GM21360 (cell line): ENCODE results near the gene TEX2.

ENCODE experiments used
- ATAC-seq: cut with Tn5 transposase; IDR thresholded peaks from one replicate; pipeline ENCODE4 v1.9.1; 2021; ENCODE audit warnings: mild to moderate bottlenecking, moderate library complexity; ENCODE audit not compliant: unreplicated experiment

TEX2 gene

DNA sequence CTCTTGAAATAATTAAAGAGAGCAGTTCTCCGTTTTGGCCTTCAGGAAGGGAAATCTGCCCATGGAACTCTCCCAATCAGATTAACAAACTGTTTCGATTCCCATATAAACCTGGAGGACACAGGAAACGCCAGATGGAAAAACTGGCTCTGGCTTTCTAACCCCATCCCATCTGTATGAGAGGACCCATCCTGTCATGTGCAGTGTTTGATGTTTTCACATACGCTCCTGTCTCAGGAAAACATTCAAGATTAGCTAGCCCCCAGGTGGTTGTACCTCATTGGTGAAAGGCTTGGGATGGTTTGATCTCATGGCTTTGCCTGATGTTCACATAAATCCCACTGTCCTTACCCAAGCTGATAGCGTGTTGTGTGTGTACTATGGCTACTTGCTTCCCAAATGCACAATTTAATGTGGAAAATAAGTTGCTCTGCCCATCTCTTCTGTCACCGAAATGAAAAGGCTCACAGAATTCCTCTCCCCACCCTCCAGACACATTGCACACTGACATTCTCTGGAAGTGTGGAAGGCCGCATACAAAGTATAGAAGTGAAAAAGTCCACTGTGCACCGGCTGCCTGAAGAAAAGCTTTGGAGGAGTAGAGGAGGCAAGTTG is 114.9 kb downstream of the TEX2 start:
- no peak for ATAC-seq

DNA sequence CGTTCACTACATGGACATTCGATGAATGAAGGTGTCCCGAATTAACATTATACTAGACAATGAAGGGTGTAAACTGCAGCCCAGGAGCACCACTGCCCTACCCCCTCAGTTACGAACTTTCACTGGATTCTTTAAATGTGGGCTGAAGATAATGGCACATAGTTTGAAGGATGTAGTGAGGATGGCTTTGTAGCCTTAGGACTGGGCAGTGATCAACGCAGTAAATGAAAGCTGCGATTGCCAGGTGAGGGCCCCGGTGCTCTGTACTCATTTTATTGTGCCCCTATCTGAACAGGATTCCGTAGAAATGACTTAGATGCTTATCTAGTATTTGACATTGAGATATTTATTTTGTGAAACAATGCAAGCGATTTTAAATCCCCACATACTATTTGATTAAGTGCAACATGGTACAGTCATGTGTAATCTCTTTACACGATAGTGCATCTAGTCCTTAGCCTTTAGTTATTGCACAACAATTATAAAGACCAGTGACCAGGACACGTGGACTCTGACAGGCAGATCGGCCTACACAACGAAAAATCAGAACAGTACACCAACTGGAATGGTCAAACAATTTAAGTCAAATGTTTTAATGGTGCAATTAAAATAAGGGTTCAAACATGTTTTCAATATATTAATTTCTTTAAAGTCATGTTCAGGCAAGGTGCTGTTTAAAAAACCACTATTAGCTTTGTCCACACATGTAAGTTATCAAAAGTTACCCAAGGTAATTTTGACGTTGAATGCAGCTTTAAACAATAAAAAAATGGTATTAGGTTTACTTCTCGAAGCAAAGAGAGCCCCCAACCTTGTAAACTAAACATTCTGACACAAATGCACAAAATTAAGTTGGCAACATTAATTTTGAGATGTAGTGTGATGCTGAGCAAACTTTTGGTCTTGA is 115.7 kb downstream of the TEX2 start:
- ATAC-seq = no peak

DNA sequence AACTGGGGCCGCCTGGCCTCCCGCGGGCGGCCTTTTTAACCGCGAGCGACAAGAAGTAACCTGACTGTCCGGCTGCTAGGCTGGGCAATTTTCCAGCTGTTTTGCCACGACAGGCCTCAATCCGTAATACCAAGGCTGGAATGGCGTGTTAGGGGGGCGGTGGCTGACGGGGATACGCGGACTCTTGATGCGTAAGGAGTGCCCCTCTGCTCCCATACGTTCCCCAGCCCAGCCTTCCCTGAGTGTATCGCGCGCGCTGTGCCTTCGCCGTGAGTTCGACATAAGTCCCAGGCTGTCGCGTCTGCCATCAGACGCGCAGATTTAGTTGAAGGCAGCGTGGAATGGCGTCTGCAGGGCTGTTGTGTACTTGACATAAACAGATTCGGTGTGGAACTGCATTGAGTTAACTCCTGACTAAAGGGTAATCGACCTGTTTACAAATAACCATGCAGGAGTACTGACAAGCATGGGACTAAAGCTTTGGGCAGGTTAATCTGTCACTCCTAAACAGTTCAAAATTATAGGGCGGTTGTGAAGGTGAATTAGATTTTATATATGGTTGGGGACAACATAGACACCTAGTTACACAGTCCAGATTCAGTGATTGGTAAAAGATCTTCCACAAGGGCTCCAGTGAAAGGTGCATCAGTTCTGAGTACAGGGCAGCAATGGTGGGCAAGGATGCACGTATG is 116.5 kb downstream of the TEX2 start:
- ATAC-seq = no peak

DNA sequence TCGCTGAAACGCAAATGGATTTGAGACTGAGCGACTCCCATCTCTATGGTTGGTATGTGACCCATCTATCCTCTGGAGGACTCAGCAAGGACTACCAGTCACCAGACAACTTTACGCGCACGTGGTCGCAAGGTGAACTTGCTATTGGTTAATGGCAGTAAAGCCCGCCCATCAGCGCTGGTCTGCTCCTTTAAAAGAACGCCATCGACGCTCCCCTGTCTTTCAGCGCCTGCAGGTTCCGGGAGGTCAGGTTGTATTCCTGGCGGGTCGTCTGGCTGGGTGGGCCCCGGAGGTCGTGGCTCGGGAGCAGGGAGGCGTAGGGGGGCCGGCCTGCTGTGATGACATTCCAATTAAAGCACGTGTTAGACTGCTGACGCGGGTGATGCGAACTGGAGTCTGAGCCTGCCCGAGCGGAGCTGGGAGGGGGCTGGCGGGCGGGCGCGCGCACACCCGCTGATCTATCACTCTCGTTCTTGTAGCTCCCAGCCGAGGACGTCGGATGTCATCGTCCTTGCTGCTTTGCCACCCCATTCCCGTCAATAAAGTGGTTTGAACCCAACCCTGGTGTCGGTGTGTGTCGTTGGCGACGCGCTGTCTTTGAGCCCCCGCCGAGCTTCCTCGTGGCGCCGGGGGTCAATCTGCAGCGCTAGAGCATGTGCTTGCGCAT is 117.2 kb downstream of the TEX2 start:
- peak; percentile 95 for ATAC-seq

DNA sequence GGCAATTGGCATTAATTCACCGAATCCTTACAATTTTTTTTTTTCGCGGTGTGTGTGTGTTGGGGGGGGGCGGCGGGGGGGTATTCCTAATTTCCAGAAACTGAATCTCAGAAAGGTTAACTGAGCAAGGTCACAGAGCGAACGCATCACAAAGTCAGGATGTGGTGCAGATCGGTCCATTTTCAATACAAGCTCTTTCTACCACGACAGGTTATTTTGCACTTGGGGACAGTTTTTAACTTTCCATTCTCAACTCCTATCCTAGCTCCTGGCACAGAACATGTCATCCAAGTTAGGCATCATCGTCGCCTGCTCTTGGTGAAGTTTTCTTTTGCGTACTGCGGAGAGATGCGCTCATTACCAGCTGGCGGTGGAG is 117.7 kb downstream of the TEX2 start:
- no peak for ATAC-seq

DNA sequence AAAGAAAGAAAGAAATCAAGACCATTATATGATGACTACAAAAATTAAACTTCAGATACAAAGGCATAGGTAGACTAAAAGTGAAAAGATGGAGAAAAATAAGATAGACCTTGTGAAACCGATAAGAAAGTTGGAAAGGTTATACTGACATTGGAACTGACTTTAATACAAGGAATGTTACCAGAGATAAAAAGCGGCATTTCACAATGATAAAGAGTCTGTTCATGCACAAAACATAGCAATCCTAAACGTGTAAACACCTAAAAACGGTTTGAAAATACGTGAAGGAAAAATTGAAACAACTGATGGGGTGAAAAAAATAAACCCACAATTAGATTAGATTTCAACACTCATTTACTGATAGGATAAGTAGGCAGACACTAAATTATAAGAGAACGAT is 123.5 kb downstream of the TEX2 start:
- ATAC-seq = no peak

DNA sequence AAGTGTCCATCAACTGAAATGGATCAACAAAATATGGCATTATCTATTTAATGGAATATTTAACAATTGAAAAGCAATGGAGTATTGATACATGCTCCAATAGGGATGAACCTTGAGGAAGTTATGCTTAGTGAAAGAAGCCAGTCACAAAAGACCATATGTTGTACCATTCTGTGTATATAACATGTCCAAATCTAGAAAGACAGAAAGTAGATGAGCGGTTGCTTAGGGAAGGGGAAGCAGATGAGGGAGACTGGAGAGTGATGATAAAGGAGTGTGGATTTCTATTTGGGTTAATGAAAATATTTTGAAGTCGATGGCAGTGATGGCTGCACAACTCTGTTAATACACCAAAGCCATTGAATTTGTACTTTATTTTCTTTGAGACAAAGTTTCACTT is 124.6 kb downstream of the TEX2 start:
- no peak for ATAC-seq

DNA sequence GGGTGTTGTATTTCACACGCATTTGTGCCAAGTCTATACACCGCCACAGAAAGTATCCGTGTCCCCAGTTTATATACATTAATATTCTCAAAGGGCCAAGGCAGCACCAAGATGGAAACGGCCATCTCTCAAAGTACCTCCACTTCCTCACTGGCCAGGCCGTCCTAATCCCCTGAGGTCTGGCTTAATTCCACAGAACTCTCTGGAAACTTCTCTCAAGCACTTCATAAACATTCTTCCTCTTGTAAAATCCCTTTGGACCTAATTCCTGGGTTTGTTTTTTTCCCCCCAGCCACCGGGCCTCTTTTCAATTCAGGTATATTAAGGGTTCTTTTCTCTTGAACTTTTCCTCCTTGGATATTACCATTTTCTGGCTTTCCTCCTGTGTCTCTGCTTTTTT is 128.1 kb downstream of the TEX2 start:
- no peak for ATAC-seq

DNA sequence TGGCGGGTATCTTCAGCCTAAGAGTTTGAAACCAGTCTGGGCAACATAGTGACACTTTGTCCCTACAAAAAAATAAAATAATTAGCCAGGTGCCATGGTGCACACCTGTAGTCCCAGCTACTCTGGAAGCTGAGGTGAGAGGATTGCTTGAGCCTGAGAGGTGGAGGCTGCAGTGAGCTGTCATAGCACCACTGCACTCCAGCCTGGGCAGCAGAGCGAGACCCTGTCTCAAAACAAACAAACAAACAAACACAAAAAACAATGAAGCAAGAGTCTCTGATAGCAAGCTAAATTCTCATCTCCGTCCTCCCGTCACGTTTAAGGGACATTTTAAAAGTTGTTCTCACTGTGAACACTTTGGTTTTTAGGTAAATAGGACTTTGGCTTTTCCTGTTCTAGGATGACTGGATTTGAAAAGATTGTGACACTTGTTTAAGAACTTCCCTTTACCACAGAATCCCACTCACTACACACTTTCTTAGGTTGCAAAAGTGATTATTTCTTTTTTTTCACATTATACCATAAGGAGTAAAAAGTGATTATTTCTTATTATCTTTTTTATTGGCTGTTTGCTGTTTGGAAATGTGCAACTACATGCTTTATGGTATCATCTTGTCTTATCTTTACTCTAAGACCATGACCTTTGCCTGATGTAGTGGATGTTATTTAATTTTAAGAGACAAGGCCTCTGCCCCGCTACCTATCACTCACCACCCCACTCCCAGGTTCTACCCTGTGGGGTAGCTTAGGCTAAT is 128.7 kb downstream of the TEX2 start:
- ATAC-seq = no peak

DNA sequence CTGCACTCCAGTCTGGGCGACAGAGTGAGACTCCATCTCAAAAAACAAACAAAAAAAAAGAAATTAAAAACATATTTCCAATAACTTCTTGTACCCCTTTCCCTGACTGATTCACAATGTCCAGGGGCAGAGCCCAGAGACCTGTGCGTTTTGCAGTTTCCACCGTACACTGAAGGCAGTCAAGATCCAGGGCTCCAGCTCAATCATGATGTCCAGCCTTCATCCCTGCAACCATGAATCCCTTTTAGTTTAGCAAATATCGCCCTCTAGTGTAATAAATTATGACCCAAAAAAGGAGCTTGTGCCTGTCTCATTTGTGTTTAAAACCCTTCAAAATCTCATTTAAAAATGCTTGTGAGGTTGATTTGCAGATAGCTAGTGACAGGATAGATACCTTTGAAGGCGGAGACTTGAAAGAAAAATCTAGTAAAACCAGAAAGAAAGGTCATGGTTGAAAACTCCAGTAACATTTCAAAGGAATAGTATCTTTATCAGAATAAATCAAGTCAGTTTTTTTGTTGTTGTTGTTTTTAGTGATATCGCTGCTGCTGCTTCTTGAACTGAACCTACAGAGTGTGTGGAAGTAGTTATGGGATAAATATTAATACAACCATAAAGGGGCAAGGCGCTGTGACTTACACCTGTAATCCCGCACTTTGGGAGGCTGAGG is 129.4 kb downstream of the TEX2 start:
- no peak for ATAC-seq

DNA sequence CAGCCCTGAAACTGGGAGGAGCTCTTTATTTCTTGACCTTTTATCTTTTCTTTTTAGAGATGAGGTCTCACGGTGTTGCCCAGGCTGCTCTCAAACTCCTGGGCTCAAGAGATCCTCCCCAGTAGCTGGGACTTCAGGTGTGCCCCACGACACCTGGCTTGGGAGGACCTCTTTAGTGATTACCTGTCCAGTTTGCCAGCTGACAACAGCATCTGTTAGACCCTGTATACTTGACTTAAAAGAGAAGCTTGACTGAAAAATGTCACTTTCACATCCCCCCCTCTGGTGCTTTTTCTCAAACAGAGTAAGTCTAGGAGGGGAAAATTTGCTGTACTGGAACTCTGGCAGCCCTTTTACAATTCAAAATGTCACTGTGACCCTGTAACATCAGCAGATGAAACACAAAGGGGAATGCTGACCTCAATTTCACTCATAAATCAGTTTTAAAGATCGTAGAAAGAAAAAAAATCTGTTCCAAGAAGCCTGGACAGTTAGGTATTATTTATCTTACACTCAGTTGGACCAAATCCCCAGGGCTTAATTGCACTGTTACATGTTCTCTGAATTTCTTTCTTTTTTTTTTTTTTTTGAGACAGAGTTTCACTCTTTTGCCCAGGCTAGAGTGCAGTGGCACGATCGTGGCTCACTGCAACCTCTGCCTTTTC is 131.3 kb downstream of the TEX2 start:
- ATAC-seq = no peak

DNA sequence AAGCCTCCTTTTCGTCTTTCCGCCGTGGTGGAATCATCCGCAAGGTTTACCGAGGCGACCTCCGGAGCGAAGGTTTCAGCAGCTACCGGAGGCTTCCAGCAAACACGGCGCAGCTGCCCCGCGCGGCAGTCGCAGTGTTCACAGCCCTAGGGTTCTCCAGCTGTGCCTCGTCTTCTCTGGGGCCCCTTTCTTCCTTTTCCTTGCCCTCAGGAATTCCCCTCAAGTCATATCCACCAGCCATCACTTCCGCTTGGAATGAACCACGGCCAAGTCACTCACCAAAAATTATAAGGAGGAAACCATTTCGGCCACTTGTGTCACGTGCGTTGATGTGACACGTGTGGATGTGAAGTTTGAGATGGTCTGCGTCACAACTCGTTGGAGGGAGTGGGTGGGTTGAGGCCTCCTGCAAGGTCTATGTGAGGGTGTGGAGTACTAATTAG is 132.5 kb downstream of the TEX2 start:
- ATAC-seq = peak; percentile 22

DNA sequence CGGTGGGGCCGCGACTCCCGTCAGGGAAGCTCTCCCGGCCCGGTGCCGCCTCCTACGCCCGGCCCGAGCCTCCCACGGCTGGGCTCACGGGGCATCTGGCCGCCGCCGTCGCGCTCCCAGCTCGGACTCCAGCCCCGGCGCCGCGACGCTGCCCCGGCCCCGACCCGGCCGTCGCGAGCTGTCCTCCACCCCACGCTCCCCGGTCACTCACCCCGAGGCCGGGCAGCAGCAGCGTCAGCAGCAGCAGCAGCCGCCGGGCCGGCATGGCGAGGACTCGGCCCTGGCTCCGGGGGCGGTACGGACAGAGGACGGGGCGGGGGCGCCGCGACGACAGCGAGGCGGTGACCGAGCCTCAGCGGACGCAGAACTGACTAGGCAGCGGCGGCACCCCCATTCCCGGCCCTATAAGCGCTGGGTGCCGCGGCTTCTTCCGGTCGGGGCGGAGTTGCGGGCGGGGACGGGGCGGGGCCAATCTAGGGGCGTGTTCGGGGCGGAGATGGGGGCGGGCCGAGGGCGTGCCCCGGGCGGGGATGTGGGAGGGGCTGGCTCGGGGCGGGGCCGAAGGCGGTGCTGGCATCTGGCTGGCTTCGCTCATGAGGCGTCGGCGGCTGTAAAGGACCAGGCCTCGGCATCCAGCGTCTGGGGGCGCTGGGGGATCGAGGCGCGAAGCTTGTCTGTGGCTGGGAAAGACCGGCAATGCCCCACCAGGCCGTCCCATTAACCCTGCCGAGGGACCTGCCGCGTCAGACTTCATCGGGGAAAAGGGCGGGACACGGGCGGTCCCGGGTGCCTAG is 133.1 kb downstream of the TEX2 start, which contains the start of gene ERN1:
TSS of gene ERN1 (minus strand) at position 380 of the 794 bp plus-strand sequence. CDS start at position 265, 115 bp downstream.
- ATAC-seq = peak; percentile 66

DNA sequence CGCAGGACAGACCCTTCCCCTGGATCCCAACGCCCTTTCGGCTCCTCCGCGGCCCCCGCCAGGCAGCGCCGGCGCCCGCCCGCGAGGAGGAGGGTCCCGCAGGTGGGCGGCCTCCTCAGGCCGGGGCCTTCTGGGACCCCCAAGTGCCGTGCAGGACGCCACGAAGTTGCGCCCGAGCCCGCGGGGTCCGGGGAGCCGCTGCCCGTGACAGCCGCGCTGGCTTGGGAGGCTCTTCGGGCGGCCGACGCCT is 133.6 kb downstream of the TEX2 start:
- no peak for ATAC-seq

DNA sequence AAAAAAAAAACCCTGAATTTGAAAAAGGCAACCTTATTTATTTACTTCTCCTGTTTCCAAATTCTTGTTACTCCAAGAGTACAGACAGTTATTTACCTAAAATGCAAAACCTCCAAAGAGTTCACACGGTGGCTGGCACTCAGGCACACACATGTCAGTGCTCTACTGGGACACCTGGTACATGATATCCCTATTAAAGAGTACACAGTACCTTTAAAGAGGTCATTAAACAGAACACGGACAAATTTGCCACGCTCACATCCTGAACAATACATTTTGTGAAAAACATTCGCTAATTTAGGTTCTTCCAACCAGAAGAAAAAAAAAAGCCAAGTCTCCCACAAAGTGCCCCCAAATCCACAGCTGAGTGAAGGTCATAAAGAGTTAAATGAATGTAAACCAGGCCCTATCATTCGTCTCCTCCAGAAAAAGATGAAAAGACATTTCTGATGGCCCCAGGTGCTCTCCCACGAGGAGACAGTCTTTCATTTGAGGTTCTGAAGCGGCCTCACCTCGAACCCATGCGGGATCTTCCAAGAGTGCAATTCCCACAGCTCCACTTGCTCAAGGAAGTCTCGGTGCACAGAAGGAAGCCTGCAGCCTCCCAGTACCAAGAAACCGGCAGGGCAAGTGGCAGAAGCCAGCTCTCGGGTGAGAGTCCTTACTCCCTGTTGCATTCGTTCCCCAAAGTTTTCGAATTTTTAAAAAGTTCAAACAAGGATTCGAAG is 134.1 kb downstream of the TEX2 start:
- ATAC-seq = no peak

DNA sequence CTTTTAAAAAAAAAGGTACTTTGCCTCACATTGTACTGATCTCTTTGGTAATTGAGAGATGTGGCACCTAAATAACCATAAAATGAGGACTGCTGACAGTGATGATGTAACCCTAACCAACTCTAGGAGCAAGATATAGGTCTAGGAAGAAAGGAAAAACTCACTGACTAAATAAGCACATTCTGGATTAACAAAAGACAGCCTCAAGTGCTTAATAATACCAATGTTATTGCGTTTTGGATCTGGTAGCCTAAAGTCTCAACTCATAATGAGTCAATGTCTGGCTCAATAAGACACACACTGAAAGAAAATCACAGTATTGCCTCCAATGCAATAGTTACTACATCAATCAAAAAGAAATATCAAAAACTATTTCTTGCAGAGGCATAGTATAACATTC is 136.1 kb downstream of the TEX2 start:
- no peak for ATAC-seq

DNA sequence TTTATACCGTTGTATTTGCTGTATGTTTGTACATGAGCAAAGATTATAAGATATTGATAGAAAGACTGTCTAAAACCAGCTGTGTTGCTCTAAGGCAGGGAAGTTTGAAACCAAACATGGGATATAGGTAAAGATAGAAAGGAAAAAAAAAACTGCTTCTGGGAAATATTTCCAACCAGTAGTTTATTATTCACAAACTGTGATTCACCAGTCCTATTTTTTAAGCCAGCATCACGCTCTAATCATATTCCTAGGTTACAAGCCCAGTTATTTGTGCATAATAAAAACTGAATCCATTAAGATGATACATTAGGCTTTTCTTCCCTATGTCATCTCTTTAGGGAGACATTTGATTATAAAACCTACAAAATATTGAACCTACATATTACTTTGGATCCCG is 137.1 kb downstream of the TEX2 start:
- ATAC-seq = no peak

DNA sequence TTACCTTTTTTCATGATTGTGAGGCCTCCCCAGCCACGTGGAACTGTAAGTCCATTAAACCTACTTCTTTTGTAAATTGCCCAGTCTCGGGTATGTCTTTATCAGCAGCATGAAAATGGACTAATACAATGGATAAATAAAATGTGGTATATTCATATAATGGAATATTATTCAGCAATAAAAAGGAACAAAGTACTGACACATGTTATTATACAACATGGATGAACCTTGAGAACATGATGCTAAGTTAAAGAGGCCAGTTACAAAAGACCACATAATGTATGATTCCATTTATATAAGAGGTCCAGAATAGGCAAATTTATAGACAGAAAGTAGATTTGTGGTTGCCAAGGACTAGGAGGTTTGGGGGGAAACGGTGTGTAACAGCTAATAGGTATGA is 138.5 kb downstream of the TEX2 start:
- ATAC-seq = no peak
